Choroid plexus epithelial cell (primary cell): Measurements from ENCODE around the gene ADGRL2.
"Not testable (repeated sequence)": the region's sequence is repeated elsewhere in the genome, so short reads cannot be mapped to it uniquely, and the experiment has no call there.

ENCODE experiments used
- DNase-seq: peaks from one replicate; pipeline ENCODE4 v3.0.0-alpha.2; 2010; ENCODE audit warnings: low read depth
- H3K4me3 ChIP-seq: 2 replicates; pipeline ENCODE4 v1.5.1; 2011; ENCODE audit warnings: low read depth, mild to moderate bottlenecking, control low read depth, low read length, moderate library complexity
- TF ChIP-seq, protein P1 (sequence below): conservative IDR thresholded peaks from 2 replicates; pipeline ENCODE4 v1.5.1; 2011; ENCODE audit warnings: low read depth, mild to moderate bottlenecking, control low read depth, inconsistent platforms, low read length, moderate library complexity

ADGRL2 gene

DNA sequence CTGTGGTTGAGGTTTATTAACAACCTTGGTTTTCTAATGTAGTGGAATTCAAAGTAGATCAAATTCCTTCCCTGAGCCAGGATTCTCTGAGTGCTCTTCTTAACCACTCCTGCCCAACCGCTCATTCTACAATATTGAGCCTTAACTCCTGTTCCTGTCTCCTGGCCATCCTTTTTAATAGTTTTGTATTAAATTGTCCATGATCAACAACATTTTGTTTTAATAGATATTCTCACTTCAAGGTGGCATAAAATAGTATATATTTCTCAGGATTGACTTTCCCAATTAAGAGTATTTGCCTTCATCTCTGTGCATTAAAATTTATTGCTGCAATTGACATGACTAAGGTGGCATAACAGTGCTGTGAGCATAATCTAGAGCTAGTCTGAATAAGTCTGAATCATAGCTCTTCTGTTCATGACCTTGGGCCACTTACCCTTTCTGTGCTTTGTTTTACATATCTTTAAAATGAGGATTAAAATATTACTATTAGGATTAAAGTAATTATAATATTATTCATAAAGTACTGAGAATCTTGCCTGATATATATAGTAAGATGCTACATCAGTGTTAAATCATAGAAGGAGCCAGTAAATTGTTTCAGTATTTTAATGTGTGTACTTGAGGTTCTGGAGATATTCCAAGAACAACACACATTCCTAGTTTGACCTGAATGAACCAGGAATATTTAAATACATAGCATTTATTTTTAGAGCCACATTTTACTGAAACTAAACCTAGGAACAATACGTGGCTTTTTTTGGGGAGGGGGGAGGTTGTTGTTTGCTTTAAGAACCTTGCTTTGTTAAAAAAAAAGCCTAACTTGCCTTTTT, 76.4 kb downstream of the ADGRL2 start:
- H3K4me3 ChIP-seq = no peak overlapping the region
- DNase-seq = peak; percentile 74
- TF ChIP-seq, protein P1, sequence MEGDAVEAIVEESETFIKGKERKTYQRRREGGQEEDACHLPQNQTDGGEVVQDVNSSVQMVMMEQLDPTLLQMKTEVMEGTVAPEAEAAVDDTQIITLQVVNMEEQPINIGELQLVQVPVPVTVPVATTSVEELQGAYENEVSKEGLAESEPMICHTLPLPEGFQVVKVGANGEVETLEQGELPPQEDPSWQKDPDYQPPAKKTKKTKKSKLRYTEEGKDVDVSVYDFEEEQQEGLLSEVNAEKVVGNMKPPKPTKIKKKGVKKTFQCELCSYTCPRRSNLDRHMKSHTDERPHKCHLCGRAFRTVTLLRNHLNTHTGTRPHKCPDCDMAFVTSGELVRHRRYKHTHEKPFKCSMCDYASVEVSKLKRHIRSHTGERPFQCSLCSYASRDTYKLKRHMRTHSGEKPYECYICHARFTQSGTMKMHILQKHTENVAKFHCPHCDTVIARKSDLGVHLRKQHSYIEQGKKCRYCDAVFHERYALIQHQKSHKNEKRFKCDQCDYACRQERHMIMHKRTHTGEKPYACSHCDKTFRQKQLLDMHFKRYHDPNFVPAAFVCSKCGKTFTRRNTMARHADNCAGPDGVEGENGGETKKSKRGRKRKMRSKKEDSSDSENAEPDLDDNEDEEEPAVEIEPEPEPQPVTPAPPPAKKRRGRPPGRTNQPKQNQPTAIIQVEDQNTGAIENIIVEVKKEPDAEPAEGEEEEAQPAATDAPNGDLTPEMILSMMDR = no peak

DNA sequence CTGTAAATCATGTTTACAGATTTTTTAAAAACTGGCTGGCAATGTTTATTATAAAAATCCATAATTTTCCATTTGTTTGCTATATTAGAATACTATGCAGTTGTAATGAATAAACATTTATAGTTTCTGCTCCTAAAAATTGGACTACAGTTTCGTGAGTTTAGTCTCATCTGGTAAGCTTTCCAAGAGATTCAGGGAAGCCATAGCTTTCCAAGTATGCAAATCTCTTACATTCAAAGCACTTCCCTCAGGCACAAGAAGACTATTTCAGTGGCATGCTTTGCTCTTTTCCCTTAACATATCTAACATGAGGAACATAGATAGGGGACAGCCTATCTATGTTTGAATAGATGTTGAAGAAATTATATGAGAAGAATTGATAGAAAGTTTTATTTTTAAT, 77.2 kb downstream of the ADGRL2 start:
- no peak for DNase-seq
- TF ChIP-seq, protein P1 = no peak
- no peak overlapping the region for H3K4me3 ChIP-seq

DNA sequence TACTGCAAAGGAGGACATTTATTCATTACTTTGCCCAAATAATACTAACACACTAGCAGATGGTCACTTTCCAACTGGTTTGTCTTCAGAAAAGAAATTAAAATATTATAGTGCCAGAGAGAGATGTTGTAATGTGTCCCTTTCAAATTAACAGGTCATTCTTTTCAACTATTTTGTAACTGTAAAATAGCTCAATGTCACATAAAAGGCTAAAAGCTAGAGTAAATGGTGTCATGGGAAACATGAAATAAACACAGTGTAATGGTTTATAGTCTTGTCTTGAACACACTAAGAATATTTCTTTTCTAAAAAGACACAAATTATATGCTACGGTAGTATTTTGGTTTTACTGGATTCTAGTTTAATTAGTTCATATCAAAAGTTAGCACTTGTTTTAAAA, 77.8 kb downstream of the ADGRL2 start:
- TF ChIP-seq, protein P1 = no peak
- H3K4me3 ChIP-seq = no peak overlapping the region
- DNase-seq = no peak

DNA sequence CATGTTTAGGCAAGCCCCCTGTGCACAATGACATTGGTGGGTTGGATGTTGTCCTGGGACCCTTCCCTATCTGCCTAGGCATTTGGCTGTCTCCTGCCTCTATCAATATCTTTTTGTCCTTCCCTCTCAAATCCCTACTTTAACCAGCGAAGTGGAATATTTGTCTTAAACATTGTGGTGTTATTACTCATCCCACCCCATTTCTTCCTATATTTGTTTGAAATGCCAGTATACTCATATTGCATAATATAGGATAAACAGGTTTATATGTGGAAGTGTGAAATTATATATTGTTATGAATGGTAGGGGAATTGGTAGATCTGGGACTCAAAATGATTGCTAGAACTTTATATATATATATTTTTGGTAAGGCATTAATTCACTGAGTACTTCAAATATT, 80.0 kb downstream of the ADGRL2 start:
- TF ChIP-seq, protein P1 = no peak
- no peak overlapping the region for H3K4me3 ChIP-seq
- DNase-seq = no peak

DNA sequence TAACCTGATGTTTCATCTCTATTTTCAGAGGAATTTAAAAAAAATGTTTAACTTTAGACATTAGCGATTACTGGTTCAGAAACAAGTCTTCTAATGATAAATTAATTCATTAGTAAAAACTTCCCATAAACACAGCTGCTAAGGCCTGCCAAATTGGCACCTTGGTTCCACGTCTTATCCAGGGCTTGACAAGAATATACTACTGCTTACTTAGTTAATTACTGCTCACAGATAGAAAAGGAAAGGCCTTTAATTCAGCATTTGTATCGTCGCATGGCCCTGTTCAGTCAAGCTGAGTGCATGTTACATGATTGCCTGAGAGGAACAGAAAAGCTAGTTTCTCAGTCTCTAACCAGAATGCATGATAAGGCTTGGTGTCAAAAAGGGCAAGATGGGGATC, 84.6 kb downstream of the ADGRL2 start:
- H3K4me3 ChIP-seq = no peak overlapping the region
- no peak for DNase-seq
- TF ChIP-seq, protein P1 = no peak

DNA sequence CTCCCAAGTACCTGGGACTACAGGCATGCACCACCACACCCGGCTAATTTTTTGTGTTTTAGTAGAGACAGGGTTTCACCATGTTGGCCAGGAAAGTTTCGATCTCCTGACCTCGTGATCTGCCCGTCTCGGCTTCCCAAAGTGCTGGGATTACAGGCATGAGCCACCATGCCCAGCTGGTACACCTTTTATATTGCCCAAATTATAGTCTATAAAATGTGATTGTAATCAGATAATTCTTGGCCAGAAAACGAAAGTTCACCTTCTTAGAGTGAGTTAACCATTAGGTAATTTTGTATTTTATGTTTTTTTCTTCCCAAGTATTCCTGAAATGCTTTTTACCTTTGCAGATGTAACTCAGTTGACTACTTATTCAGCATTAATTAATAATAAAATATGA, 85.6 kb downstream of the ADGRL2 start:
- H3K4me3 ChIP-seq, DNase-seq: not testable (repeated sequence)

DNA sequence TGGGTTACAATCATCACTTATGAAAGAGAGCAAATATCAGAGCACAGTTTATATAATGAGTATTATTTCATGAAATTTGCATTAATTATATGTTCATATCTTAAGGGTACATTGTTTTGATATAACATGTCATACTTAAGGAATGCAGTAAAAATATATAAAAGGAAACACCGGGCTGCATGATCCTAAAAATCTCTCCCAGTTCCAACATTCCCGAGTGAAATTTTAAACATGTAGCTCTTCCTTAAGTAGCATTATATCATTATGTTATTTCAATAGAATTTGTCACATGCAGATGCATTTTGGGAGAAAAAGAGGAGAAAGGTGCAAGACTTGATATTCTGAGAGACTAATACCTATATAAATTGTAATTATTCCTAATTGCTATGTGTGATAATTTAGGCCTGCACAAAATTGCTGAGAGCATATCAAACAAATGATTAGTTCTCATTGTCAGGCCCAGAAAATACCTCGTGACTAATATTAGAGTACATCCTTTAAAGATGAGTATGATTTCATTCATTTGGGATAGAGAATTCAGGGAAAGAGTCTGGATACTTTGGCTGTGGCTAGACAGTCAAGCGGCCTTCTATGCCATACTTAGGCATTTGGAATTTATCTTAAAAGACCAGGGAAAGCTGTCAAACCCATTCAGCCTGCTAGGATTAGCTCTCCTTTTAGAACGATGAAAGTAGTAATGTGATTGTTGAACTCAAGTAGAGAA, 86.8 kb downstream of the ADGRL2 start:
- TF ChIP-seq, protein P1 = no peak
- H3K4me3 ChIP-seq = no peak overlapping the region
- DNase-seq = no peak
